ENCODE results near the gene POLDIP2. TPM values are rescaled to one million over a fixed set of nuclear protein-coding genes. Genes with fewer than 3 reads are reported as not detected.

POLDIP2 gene
- total and polyA plus RNA-seq, 2 of the 4 experiments (the other 2 are of a cell fraction): 66.7 to 77.8 TPM

- CTCF ChIA-PET: interaction anchor here (1.3 kb wide), 1 partner anchor 13 kb away, joined by 6 read pairs; the partner anchor contains the start of gene POLDIP2
- H3K27me3 ChIP-seq (ENCODE audit: control insufficient read depth, insufficient read depth, low read length): no peaks in the 10 kb centered on the region
- peak within 1 kb of the TSS; percentile 73 for H2BK20ac ChIP-seq (ENCODE audit: low read depth, low read length)
- peak within 1 kb of the TSS; percentile 40 for H4K5ac ChIP-seq (ENCODE audit: low read depth, low read length)
- peaks cover 5 to 27% of the 10 kb centered on the region in 2 experiments; a peak in 3 of 4 replicates for H3K79me1 ChIP-seq (ENCODE audit: low read depth in 1 of 2, low read length in 2 of 2)
- H3K18ac ChIP-seq (ENCODE audit: low read depth, low read length): peak within 1 kb of the TSS; percentile 51; the same call in 1 of the 2 replicates
- DNase-seq (peak; percentile 45), ATAC-seq (ENCODE audit: low read depth) (peak; percentile 33)
- H3K27ac ChIP-seq (ENCODE audit: insufficient read depth, low read length): peak within 1 kb of the TSS; percentile 93
- H3K14ac ChIP-seq (replicated peaks; ENCODE audit: low read depth, low read length): peak within 1 kb of the TSS; percentile 91
- TF ChIP-seq CEBPB (IDR thresholded peaks at IDR 0.05; ENCODE audit: low read depth, low read length) (peak; percentile 74), MAZ (IDR thresholded peaks at IDR 0.05; ENCODE audit: borderline replicate concordance, low read depth, low read length) (peak; percentile 40; the same call in 1 of the 2 replicates), RFX5 (IDR thresholded peaks at IDR 0.05; ENCODE audit: low read depth, low read length) (no peak)
- peak within 1 kb of the TSS; percentile 79 for H4K91ac ChIP-seq (ENCODE audit: insufficient read depth, low read depth, low read length)
- peak within 1 kb of the TSS; percentile 1; the same call in 1 of the 2 replicates for H3K4me3 ChIP-seq (ENCODE audit: insufficient read depth, low read depth, low read length)
- H4K20me1 ChIP-seq (ENCODE audit: insufficient read depth, low read length): peaks cover 28% of the 10 kb centered on the region
- H3K36me3 ChIP-seq (ENCODE audit: control insufficient read depth, insufficient read depth, low read length): no peaks in the 10 kb centered on the region
- H2BK15ac ChIP-seq (ENCODE audit: low read depth, low read length): peak within 1 kb of the TSS; percentile 23; the same call in 2 of the 3 replicates
- 20% methylated on average over 1 of the region's 8 CpGs; no CpG with 5 or more reads in 1 of the 2 experiments for WGBS, 2 experiments (ENCODE audit: extremely low coverage in 2 of 2, insufficient read length in 1 of 2)
- in situ Hi-C loops (cut with MboI; ENCODE audit: low sequenced_read_pairs) (no loop called here), intact Hi-C loops (cut with micrococcal nuclease) (no loop called here), dilution Hi-C loops (cut with HindIII; ENCODE audit: low sequenced_read_pairs, unreplicated experiment) (no loop called here)
- peak within 1 kb of the TSS; percentile 47; the same call in 1 of the 2 replicates for H3K9ac ChIP-seq (ENCODE audit: low read depth, low read length)
- H4K8ac ChIP-seq (ENCODE audit: low read depth in 2 of 2, low read length in 2 of 2): peak within 1 kb of the TSS; percentile 29 to 97
- POLR2A ChIA-PET (ENCODE audit: unreplicated experiment): interaction anchor here (0.6 to 0.8 kb wide), 2 partner anchors 13 to 319 kb away, joined by 3 to 4 read pairs; partner anchors contain the start of gene POLDIP2
- peak within 1 kb of the TSS; percentile 86 for H2AK5ac ChIP-seq (ENCODE audit: low read depth, low read length)
- peaks cover 14% of the 10 kb centered on the region; the same call in 1 of the 2 replicates for H3K4me1 ChIP-seq (ENCODE audit: control insufficient read depth, insufficient read depth, low read length)
- peak within 1 kb of the TSS; percentile 53 for H3K23ac ChIP-seq (ENCODE audit: low read depth, low read length)
- no TSS peak for BruUV-seq (replicated peaks)
- peak within 1 kb of the TSS; percentile 70 for H3K4me2 ChIP-seq (ENCODE audit: low read depth, low read length)
- H2AK9ac ChIP-seq (replicated peaks; ENCODE audit: low read depth, low read length, poor library complexity): peak within 1 kb of the TSS; percentile 93
- H2BK120ac ChIP-seq (ENCODE audit: low read depth, low read length): peak within 1 kb of the TSS; percentile 62
- H2BK5ac ChIP-seq (ENCODE audit: low read depth, low read length, poor library complexity, severe bottlenecking): peak within 1 kb of the TSS; percentile 51
- peak within 1 kb of the TSS; percentile 91 for H2AFZ ChIP-seq (replicated peaks; ENCODE audit: low read length, poor library complexity)
- peak within 1 kb of the TSS; percentile 52; the same call in 1 of the 2 replicates for H3K56ac ChIP-seq (ENCODE audit: extremely low read depth, insufficient read depth, low read length)
- peaks cover 35% of the 10 kb centered on the region for H3K9me1 ChIP-seq (ENCODE audit: insufficient read depth, low read length)
- H3K4ac ChIP-seq (ENCODE audit: low read depth, low read length): peak within 1 kb of the TSS; percentile 92
- H3K9me3 ChIP-seq (ENCODE audit: control insufficient read depth, insufficient read depth, low read length): no peaks in the 10 kb centered on the region
Observed at GRCh38 chr17:28370035-28370743, 12.9 kb upstream of the POLDIP2 start, which contains the start of gene VTN. Gene VTN (minus strand): TSS chr17:28370307. CDS start chr17:28370203, 104 bp downstream.

Measured in IMR-90 (cell line).